ENCODE measurements around the gene ZNF775.

The ZNF775 gene

GRCh38 chr7:150339409-150339809 lies 39.7 kb upstream of the ZNF775 start:
- H3K9me3 ChIP-seq (ENCODE audit: control insufficient read depth, insufficient read depth, low read length), result peaks cover 11% of the 10 kb centered on the region; the same call in 1 of the 2 replicates
- peaks cover 12% of the 10 kb centered on the region for H3K36me3 ChIP-seq (ENCODE audit: control insufficient read depth, low read length)
- no peaks in the 10 kb centered on the region for H3F3A ChIP-seq (ENCODE audit: control insufficient read depth, insufficient read depth)

GRCh38 chr7:150340024-150340749 lies 38.9 kb upstream of the ZNF775 start:
- peaks cover 11% of the 10 kb centered on the region; the same call in 1 of the 2 replicates for H3K9me3 ChIP-seq (ENCODE audit: control insufficient read depth, insufficient read depth, low read length)
- H3K36me3 ChIP-seq (ENCODE audit: control insufficient read depth, low read length), result peaks cover 12% of the 10 kb centered on the region
- no peak for TF ChIP-seq EZH2phosphoT487 (IDR thresholded peaks at IDR 0.05; ENCODE audit: borderline replicate concordance, low read length)
- TF ChIP-seq CTCF (IDR thresholded peaks at IDR 0.05; ENCODE audit: low read depth, low read length, poor library complexity, severe bottlenecking), result no peak
- H3K4me2 ChIP-seq (ENCODE audit: low read length), result no peak overlapping the region
- H3K79me2 ChIP-seq (ENCODE audit: control insufficient read depth, low read length), result no peaks in the 10 kb centered on the region
- H3K4me1 ChIP-seq (ENCODE audit: control insufficient read depth, low read length), result no peaks in the 10 kb centered on the region
- no peaks in the 10 kb centered on the region for H4K20me1 ChIP-seq (ENCODE audit: control insufficient read depth, insufficient read depth, low read depth, low read length)
- H3F3A ChIP-seq (ENCODE audit: control insufficient read depth, insufficient read depth), result no peaks in the 10 kb centered on the region
- no peaks in the 10 kb centered on the region for H3K9me2 ChIP-seq (replicated peaks; ENCODE audit: control insufficient read depth, low read length)
- H3K4me3 ChIP-seq (ENCODE audit: low read length), result no peak overlapping the region
- no peaks in the 10 kb centered on the region for H3K27me3 ChIP-seq (ENCODE audit: control insufficient read depth, low read length)
- H3K27ac ChIP-seq (ENCODE audit: low read depth, low read length), result no peak overlapping the region

More at GRCh38 chr7:150339409-150339809, 39.7 kb upstream of the ZNF775 start:
- Histone ChIP-seq H3K4me2 (ENCODE audit: low read length) (no peak overlapping the region), H3K4me3 (ENCODE audit: low read length) (no peak overlapping the region), H3K9me2 (replicated peaks; ENCODE audit: control insufficient read depth, low read length) (no peaks in the 10 kb centered on the region), H3K27me3 (ENCODE audit: control insufficient read depth, low read length) (no peaks in the 10 kb centered on the region), H3K4me1 (ENCODE audit: control insufficient read depth, low read length) (no peaks in the 10 kb centered on the region), H3K79me2 (ENCODE audit: control insufficient read depth, low read length) (no peaks in the 10 kb centered on the region), H3K27ac (ENCODE audit: low read depth, low read length) (no peak overlapping the region), H4K20me1 (ENCODE audit: control insufficient read depth, insufficient read depth, low read depth, low read length) (no peaks in the 10 kb centered on the region)
- TF ChIP-seq EZH2phosphoT487 (IDR thresholded peaks at IDR 0.05; ENCODE audit: borderline replicate concordance, low read length) (no peak), CTCF (IDR thresholded peaks at IDR 0.05; ENCODE audit: low read depth, low read length, poor library complexity, severe bottlenecking) (no peak)

- H3K36me3 ChIP-seq (ENCODE audit: control insufficient read depth, low read length), result peaks cover 12% of the 10 kb centered on the region
- no peak overlapping the region for H3K4me3 ChIP-seq (ENCODE audit: low read length)
- TF ChIP-seq EZH2phosphoT487 (IDR thresholded peaks at IDR 0.05; ENCODE audit: borderline replicate concordance, low read length), result no peak
- no peak for TF ChIP-seq CTCF (IDR thresholded peaks at IDR 0.05; ENCODE audit: low read depth, low read length, poor library complexity, severe bottlenecking)
- H4K20me1 ChIP-seq (ENCODE audit: control insufficient read depth, insufficient read depth, low read depth, low read length), result no peaks in the 10 kb centered on the region
- H3K27ac ChIP-seq (ENCODE audit: low read depth, low read length), result no peak overlapping the region
- H3K4me1 ChIP-seq (ENCODE audit: control insufficient read depth, low read length), result no peaks in the 10 kb centered on the region
- H3K79me2 ChIP-seq (ENCODE audit: control insufficient read depth, low read length), result no peaks in the 10 kb centered on the region
- H3K9me2 ChIP-seq (replicated peaks; ENCODE audit: control insufficient read depth, low read length), result no peaks in the 10 kb centered on the region
- no peak overlapping the region for H3K4me2 ChIP-seq (ENCODE audit: low read length)
- no peaks in the 10 kb centered on the region for H3F3A ChIP-seq (ENCODE audit: control insufficient read depth, insufficient read depth)
- H3K27me3 ChIP-seq (ENCODE audit: control insufficient read depth, low read length), result no peaks in the 10 kb centered on the region
- peaks cover 11% of the 10 kb centered on the region; the same call in 1 of the 2 replicates for H3K9me3 ChIP-seq (ENCODE audit: control insufficient read depth, insufficient read depth, low read length)
Observed at GRCh38 chr7:150340875-150341262, 38.3 kb upstream of the ZNF775 start.

Data from DOHH2 (cell line).